Measurements from ENCODE around the gene RNF144A.
A peak's percentile ranks its signal among the peaks of the same experiment; 100 is the strongest.

RNF144A gene

DNA sequence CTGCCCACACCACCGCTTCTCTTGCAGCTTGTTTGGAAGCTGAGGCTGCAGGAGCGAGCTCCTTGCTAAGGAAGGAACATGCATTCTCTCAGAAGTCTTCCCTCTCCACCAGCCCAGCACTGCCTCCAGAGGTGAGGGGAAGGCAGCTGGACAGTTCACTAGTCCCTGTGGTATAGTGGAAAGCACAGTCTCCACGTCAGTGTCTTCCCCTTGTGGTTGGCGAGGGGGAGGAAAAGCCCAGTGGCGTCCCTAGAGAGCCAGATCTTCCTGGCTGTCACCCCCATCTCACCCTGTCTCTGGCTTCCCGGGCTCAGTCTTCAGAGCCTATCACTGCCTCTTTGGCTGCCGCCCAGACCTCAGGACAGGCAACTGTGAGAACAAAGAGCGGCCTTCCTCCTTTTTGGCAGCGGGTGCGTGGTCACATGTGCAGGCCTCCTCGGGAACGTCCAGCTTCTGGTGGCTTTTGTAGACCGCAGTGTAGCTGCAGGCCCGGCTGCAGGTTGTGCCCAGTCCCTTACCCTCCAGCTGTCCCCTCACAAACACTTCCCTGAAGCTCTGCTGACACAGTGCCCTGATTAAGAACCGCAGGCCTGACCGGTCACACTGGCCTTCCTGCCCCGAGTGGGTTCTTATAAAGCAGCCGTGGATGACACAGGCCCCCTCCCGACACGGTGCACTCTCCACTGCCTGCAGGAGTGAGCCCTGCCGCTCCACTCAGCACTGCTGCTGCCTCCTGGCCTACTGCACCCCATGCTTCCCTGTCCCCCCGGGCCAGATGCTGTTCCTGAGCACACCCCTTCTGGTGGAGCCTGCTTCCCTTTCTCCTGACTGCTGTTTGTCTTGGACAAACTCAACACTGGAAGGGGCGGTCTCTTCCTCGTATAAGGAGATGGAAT is 90.9 kb downstream of the RNF144A start:
- peak; percentile 75 for DNase-seq (ENCODE audit: low spot score)

GRCh38 chr2:7009207-7009911 is 92.1 kb downstream of the RNF144A start:
- DNase-seq (ENCODE audit: low spot score) = no peak

DNA sequence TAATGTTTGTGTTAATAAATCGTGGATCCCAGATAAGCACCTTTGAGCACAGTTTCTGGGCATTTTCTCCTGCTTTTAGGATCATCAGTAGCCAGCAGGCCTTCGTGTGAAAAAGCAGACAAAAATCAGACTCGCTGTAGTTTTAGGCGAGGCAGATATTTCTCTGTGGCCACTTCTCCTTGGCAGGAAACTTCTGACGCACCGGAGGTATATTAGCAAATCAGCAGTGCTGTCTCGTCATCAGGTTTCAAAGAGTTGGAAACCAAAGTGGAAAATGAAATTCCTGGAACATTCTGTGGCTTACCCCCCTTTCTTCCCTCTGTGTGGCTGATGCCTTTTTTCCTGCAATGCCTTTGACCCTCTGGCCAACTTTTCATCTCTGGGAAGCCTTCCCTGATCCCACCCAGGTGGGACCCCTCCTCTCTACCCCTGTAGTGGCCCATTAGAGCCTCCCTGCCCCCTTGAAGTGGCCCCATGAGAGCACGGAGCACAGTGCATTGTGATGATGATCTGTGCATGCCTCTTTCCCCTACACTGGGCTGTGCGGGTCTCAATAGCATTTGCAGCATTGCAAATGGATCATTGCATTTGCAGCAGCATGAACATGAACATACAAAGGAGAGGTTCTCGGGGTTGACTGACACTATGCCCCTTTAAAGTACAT is 93.3 kb downstream of the RNF144A start:
- DNase-seq (ENCODE audit: low spot score) = peak; percentile 86

GRCh38 chr2:7011356-7012083 is 94.3 kb downstream of the RNF144A start:
- DNase-seq (ENCODE audit: low spot score) = peak; percentile 73

DNA sequence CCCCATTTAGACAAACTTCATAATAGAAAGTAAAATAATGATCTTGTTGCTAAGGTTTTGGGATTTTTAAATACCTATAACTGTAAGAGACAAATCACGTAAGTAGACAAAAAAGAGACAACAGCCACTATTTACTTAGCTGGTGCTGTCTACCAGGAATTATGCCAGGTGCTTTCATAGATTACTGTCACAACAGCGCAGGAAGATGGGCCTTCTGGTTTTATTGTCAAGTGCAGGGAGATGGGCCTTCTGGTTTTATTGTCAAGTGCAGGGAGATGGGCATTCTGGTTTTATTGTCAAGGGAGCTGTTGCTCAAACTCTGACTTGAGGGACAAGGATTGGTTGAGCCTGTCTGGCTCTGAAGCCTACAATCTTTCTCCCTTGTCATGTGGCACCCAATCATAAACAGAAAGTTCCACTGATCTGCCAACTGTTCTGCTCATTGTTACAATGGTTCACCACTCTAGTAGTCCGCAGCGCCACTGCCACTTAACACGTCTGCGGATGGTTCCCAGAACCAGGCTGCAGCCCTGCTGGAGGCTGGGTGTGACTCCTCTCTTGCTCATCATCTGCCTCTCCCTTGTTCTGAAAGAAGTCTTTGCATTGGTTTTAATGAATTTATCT is 95.0 kb downstream of the RNF144A start:
- DNase-seq (ENCODE audit: low spot score) = peak; percentile 63

GRCh38 chr2:7013471-7014160 is 96.4 kb downstream of the RNF144A start:
- no peak for DNase-seq (ENCODE audit: low spot score)

GRCh38 chr2:7014174-7014640 is 97.0 kb downstream of the RNF144A start:
- DNase-seq (ENCODE audit: low spot score) = peak; percentile 20

DNA sequence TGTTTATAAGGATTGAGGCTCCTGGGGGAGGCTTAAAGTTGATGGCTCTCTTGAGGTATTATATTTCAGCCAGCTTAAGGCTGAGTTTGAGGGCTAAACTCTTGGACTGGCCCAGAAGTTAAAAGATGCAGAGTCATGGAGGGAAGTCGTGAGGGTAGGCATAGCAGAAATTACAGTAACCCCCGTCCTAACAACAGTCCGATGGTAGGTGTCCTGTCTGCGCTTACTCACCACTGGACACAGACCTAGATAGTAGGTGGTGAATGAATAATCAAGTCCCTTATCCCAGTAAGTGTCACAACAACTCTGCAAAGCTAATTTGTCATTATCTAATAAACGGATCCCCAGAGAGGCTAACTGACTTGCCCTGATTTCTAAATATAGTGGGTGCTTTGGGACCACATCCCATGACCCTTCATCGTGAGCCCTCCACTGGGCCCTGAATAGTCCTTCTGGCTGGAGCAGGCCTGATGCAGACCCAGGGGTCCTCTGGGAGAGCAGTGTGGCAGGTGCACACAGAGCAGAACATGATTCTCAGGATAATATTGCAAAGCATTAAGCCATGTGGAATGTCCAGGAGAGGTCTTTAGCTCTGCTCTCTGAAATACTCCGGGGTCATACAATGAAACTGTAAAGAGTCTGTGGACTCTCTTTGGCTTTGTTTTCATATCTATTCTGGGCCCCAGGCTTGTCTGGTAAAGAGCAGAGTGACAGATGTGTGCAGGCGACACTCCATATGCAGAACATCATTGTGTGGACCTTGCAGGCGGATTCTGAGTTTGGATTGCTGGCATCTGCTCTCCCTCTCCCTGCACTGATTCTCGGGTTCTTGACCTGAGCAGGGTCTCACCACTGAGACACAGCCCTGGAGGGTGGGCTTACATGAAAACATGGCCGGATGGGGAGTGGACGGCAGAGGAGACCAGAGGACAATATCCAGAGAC is 98.1 kb downstream of the RNF144A start:
- DNase-seq (ENCODE audit: low spot score) = no peak

DNA sequence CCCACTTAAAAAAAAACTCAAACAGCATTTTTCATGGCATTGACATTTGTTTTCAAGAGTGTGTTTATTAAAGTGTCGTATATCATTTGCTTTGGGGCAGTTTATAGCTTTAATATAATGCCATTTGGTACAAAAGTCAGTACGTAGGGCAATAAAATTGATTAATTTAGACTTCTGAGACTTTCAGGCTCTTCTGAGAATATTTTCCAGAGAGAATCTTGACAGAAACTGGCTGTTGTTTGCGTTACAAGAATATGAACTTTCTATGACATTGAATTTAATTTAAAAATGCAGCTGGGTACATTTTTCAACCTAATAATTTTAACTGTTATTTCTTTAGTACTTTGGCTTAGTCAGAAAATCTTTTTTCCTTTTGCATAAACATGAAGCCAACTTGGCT is 98.9 kb downstream of the RNF144A start:
- DNase-seq (ENCODE audit: low spot score) = no peak

- DNase-seq (ENCODE audit: low spot score) = no peak
Measured at GRCh38 chr2:7016601-7017211, 99.5 kb downstream of the RNF144A start.

DNA sequence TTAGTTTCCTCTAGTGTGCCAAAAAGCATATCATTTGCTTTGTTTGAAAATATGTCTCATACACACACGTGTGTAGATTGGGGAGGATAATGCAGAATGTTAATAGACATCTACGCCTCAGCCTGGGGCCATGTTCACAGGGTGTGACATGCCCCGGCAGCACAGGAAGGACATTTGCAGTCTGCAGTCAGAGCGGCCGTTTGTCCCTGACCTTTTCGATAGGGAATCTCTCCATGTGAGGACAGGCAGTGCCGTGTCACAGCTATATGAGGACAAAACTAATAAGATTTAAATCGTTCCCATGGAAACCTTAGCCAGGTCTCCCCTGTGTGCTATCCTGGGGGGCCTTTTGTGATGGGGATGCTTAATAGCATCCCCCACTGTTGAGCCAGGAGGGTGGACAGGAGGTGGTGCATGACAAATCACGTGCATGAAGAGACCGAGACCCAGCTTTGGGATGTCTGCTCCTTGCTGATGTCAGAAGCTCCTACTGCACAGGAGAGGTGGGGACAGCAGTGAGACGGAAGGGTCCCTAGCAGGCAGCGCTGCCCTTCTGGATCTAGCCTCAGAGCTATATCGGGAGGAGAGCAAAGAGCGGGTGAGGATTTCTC is 100.6 kb downstream of the RNF144A start:
- no peak for DNase-seq (ENCODE audit: low spot score)

GRCh38 chr2:7018282-7018701 is 101.1 kb downstream of the RNF144A start:
- DNase-seq (ENCODE audit: low spot score) = no peak

DNA sequence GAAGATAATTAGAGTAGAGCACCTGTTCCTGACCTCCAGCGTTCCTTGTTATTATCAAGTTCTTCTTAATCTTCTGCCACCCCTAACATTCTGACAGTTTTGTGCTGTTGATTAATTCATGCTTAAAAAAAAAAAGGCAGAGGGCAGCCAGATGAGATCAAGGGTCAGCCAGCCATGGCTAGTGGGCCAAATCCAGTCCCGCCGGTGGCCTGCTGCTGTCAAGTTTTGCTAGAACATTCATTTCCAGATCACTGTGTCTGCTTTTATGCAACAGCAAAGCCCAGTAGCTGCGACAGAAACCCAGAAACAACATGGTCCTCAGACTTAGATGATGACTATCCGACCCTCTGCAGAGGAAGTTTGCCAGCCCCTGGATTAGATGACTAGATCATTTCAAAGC is 101.6 kb downstream of the RNF144A start:
- no peak for DNase-seq (ENCODE audit: low spot score)

DNA sequence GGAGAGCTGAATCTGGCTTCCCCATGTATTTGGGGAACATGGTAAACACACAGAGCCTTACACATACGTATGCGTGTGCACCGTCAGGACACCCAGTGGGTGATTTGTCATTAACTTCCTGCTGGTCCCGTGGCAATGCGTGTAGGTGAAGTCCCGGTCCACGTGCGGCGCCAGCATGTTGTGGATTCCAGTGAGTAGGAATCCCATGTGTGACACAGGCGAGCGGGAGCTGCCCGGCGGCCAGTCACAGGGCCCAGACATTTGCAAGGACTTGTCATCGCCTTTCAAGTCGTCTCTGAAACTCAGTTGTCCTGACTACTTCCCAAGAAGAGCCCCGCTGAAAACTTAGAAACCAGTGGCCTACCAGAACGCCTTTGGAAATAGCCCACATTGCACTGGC is 102.0 kb downstream of the RNF144A start:
- DNase-seq (ENCODE audit: low spot score) = no peak

DNA sequence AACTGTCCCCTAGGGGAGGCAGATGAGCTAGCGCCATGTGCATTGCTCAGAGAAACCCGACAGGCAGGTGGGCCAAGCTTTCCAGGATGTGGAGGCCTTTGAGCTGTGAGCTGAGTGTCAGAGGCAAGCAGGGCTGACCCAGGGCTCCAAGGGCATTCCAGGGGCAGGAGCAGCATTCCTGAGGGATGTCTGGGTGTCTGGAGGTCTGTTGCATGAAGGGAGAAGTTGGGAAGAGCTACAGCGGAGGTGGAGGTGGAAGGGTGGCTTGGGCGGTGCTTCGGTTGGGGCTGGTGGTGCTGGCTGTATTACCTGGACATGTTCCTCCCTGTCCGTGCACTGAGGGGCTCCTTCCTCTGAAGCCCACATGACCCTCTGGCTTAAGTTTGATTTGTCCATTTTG is 102.8 kb downstream of the RNF144A start:
- DNase-seq (ENCODE audit: low spot score) = no peak

- DNase-seq (ENCODE audit: low spot score) = no peak
Measured at GRCh38 chr2:7020468-7020867, 103.3 kb downstream of the RNF144A start.

- DNase-seq (ENCODE audit: low spot score) = no peak
Measured at GRCh38 chr2:7020939-7021470, 103.8 kb downstream of the RNF144A start.

Data from AG08395 (cell line).